IPS-18c (cell line): ENCODE results near the gene WDFY4.

Experiments
- H3K4me3 ChIP-seq: 2 replicates; pipeline ENCODE4 v1.7.0; 2013; ENCODE audit warnings: low read depth, mild to moderate bottlenecking, low read length, moderate library complexity; ENCODE audit not compliant: insufficient read depth
- H3K9me3 ChIP-seq: one replicate; pipeline ENCODE4 v1.6.1; 2013; ENCODE audit warnings: mild to moderate bottlenecking, low read length, moderate library complexity; ENCODE audit not compliant: control insufficient read depth, insufficient read depth

Gene WDFY4

GRCh38 chr10:48940372-48940771, 255.7 kb downstream of the WDFY4 start:
- H3K4me3 ChIP-seq = no peak overlapping the region
- H3K9me3 ChIP-seq = no peaks in the 10 kb centered on the region

GRCh38 chr10:48940958-48941357, 256.3 kb downstream of the WDFY4 start:
- H3K4me3 ChIP-seq = no peak overlapping the region
- no peaks in the 10 kb centered on the region for H3K9me3 ChIP-seq

- no peaks in the 10 kb centered on the region for H3K9me3 ChIP-seq
- H3K4me3 ChIP-seq = no peak overlapping the region
Observed at GRCh38 chr10:48941427-48942075, 256.9 kb downstream of the WDFY4 start.

DNA sequence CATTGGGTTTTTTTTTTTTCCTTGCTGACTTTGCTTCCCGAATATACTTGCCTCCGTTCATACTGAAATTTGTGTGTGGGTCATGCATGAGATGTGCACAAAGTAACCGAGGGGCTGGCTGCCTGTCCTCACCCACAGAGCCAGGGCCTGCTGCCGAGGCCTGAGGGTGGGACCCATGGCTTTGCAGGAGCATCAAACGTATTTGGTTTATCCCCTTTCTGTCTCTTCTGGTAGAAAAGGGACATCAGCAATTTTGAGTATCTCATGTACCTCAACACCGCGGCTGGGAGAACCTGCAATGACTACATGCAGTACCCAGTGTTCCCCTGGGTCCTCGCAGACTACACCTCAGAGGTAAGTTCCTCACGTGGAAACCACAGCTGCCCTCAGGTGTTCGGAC, 258.4 kb downstream of the WDFY4 start:
- H3K4me3 ChIP-seq = no peak overlapping the region
- H3K9me3 ChIP-seq = no peaks in the 10 kb centered on the region

DNA sequence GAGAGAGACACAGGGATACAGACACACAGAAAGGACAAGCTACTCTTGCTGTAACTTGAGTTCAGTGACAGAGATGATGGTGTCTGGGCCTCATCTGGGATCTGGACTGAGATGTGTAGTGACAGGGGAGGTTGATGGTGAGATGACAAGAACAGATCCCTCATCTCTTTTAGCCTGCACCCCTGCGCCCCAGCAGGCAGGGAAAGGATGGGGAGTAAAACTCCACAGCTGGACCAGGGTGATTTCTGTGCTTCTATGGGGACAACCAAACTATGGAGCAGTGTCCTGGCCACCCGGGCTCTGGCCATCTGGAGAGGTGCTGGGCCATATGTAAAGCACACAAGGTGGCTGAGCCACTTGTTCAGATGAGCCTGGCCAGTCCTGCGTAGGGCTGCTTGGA, 259.5 kb downstream of the WDFY4 start:
- no peak overlapping the region for H3K4me3 ChIP-seq
- no peaks in the 10 kb centered on the region for H3K9me3 ChIP-seq

DNA sequence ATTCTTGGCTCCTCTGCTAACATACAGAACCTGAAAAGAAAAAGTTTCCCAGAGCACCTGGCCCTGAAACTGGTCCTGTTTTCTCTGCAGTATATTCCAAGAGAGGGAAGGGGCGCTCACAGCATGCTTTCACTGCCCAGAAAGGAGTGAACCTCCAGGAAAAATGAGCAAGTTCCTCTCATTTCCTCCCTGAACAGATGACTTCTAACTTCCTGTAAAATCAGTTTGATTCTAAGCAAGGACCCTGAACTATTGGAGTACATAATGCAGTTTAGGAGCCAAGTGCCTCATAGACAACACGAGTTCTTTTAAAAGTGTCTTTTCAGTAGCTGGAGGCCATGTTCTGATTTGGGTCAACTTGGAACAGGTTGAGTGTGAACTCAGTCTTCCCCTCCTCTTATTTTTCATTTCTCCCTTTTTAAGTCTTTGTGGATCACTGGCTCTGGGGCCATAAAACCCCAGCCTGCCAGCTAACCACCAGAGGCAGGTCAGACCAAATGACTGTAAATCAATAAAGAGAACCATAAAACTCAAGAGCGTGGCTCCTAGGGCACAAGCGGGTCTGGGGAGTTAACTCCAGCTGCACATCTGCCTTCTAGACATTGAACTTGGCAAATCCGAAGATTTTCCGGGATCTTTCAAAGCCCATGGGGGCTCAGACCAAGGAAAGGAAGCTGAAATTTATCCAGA, 260.9 kb downstream of the WDFY4 start:
- H3K4me3 ChIP-seq = no peak overlapping the region

GRCh38 chr10:48946332-48946731, 261.7 kb downstream of the WDFY4 start:
- H3K9me3 ChIP-seq = no peaks in the 10 kb centered on the region
- no peak overlapping the region for H3K4me3 ChIP-seq

More for the DNA sequence above, 260.9 kb downstream of the WDFY4 start:
- H3K9me3 ChIP-seq = no peaks in the 10 kb centered on the region

- H3K4me3 ChIP-seq = no peak overlapping the region
- H3K9me3 ChIP-seq = no peaks in the 10 kb centered on the region
Observed at GRCh38 chr10:48946891-48947500, 262.3 kb downstream of the WDFY4 start.

DNA sequence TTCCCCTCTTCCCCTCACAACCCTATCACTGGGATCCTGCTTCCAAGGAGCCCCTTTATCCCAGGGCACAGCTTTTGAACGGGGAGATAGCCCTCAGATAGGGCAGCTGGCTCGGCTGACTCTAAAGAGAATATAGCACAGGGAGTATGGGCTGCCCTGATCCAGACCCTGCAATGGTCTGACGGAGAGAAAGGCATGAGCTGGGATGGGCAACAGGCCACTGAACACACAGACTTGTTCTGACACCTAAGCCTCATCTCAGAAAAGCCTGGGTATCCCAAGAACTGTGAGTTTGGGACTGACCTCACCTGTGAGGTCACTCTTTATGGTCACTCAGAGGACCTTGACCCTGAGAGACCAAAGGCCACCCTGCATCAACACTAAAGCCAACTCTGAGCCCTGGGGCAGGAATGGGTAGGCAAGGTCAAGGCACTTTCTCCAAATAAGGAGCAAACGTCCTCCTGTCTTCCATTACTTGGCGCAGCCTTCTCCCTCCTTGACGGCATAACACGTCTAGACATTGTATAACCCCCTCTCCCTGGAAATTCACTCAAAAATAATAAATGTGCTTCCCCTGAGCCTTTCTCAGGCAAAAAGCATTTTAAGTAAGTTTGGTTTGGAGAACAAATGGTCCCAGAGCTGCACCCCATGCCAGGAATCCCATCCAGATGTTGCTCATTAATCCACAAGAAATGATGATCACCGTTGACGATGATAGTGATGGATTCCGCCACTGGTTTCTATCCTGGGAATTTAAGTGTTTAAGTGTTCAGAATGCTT, 263.2 kb downstream of the WDFY4 start:
- Histone ChIP-seq H3K9me3 (no peaks in the 10 kb centered on the region), H3K4me3 (no peak overlapping the region)

GRCh38 chr10:48948470-48949037, 263.9 kb downstream of the WDFY4 start:
- Histone ChIP-seq H3K4me3 (no peak overlapping the region; the same call in 1 of the 2 replicates), H3K9me3 (no peaks in the 10 kb centered on the region)

DNA sequence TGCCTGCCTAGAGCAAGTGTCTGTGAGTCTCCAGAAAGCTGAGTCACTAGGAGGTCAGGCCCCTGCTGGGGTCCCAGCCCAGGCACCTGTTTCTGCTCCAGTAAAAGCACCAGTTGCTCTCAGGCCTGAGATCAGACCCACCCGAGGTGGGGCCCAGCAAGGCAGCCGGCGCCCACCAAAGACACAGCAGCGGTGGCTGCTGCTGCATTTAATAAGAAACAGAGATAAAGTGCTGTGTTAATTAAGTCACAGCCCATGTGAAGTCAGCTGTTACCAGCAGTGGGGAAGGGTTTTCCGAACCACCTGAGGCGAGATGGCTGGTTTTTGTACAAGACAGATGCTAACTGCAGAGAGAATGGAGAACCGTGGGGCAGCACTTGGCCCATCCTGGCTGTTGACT, 267.0 kb downstream of the WDFY4 start:
- no peaks in the 10 kb centered on the region for H3K9me3 ChIP-seq
- H3K4me3 ChIP-seq = no peak overlapping the region

GRCh38 chr10:48957361-48958151, 272.9 kb downstream of the WDFY4 start:
- no peaks in the 10 kb centered on the region for H3K9me3 ChIP-seq
- H3K4me3 ChIP-seq = no peak overlapping the region

DNA sequence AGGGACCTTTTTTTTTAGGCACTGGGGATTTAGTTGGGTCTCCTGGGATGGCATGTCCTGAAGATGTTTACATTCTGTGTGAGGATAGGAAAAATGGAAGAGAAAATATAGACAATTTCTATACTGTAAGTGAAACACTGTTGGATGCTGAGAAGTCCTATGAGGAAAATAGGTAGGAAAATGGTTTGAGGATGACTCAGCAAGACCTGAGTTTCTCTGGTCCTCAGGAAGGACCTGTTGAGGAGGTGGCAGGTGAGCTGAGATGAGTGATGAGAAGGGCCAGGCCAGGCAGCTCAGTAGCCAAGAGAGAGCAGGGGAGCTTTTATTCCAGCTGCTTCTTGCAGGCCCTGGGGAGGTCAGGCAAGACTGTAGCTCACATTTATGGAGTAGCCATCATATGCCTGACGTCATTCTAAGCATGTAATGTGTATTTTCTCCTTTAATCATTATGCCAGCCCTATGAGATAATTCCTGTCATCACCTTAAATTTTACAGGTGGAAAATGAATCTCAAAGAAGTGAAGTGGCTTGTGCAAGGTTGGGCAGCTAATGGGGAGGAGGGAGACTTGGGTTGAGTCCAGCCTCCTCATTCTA, 274.0 kb downstream of the WDFY4 start:
- Histone ChIP-seq H3K9me3 (no peaks in the 10 kb centered on the region), H3K4me3 (no peak overlapping the region)

- no peaks in the 10 kb centered on the region for H3K9me3 ChIP-seq
- no peak overlapping the region for H3K4me3 ChIP-seq
Observed at GRCh38 chr10:48964038-48964437, 279.4 kb downstream of the WDFY4 start.

DNA sequence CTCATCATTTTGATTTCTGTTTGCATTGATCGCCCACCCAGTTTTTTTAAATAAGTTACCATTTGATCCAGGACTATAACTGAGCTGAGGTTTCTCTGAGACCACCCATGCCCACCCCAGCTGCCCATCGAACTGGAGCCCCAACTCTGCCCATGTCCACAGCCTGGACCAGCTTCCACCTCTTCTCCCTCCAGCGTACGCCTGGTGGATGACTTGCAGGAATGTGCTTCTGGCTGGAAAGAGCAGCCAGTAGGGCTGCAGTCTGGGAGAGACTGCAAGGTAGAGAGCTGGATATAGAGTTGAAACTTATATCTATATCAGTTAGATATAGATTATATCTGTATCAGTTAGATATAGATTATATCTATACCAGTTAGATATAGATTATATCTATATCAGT, 280.8 kb downstream of the WDFY4 start:
- H3K9me3 ChIP-seq = no peaks in the 10 kb centered on the region

DNA sequence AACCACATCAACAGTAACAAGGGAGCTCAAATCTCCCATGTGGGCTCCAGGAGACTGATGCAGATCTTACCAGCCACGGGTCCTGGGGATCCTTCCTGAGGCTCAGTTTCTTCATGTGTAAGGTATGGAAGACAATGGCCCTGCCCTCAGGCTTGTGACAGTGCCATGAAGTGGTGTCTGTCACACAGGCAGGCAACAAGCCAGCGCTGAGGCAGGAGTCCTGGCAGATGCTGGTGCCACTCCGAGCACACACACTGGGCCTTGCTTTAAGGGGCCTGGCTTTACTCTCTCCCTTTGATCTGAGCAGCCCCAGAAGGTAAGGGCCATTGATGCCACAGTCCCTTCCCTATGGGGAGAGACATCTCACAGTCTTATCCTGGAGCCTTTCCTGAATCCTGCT, 283.4 kb downstream of the WDFY4 start:
- Histone ChIP-seq H3K4me3 (no peak overlapping the region), H3K9me3 (no peaks in the 10 kb centered on the region)

More for the DNA sequence above, 280.8 kb downstream of the WDFY4 start:
- H3K4me3 ChIP-seq = no peak overlapping the region
